K562 (cell line): ENCODE results near the gene KCNMB2. TPM values are rescaled to one million over a fixed set of nuclear protein-coding genes. Genes with fewer than 3 reads are reported as not detected.

Experiments used
- ATAC-seq: fragments of 200-7000 bp; cut with Tn5 transposase; 3 replicates; pipeline ENCODE4 v1.9.1; 2020; ENCODE audit warnings: moderate library complexity
- BruUV-seq: library from RNA; stranded (reverse); fragments of 400-500 nt; replicated peaks from 2 replicates; lab custom pipeline; 2021; lab: Mats Ljungman, UMichigan
- CTCF ChIA-PET: fragments of 300-600 bp; formaldehyde crosslinking; extraction: SDS; loops from one replicate; lab custom pipeline; 2021; ENCODE audit warnings: low intra/inter-chr PET ratio; lab: Yijun Ruan, JAX
- POLR2A ChIA-PET: fragments of 300-600, 350-650 bp; sonication (Branson Sonifier 250); formaldehyde crosslinking; extraction: SDS; loops from one replicate; lab custom pipeline; 2021; ENCODE audit warnings: antibody characterized with exemption, inconsistent platforms; lab: Yijun Ruan, JAX
- DNase-seq, 4 experiments: peaks; one replicate each; pipeline versions ENCODE4 v3.0.0 to v3.0.0-alpha.2; 2011 to 2018; ENCODE audit warnings: low spot score in 3 of 4, mixed read lengths in 3 of 4; ENCODE audit errors: extremely low read depth in 1 of 4
- FAIRE-seq: peaks from 2 replicates; lab custom pipeline; 2011; peaks lifted over from hg19 to GRCh38; lab: Jason Lieb, UNC
- H2AFZ ChIP-seq: 2 replicates; pipeline ENCODE4 v1.6.0; 2011; ENCODE audit warnings: low read depth, low read length, control low read depth, inconsistent platforms
- H3K27ac ChIP-seq: fragments of 200-600 bp; 3 replicates; pipeline ENCODE4 v1.8.0; 2011; ENCODE audit warnings: low read depth, mild to moderate bottlenecking, control low read depth, inconsistent platforms, low read length, moderate library complexity, mixed read lengths; ENCODE audit errors: extremely low read depth
- H3K27me3 ChIP-seq, 2 experiments: fragments of 300-600 bp in 1 of 2; 2 replicates in 1 of 2; 3 replicates in 1 of 2; pipeline versions ENCODE4 v1.6.0 to v1.8.0; 2011; ENCODE audit warnings: inconsistent platforms in 2 of 2, low read length in 2 of 2, mild to moderate bottlenecking in 1 of 2, mixed read lengths in 1 of 2, moderate library complexity in 1 of 2; ENCODE audit not compliant: control insufficient read depth in 2 of 2, insufficient read depth in 2 of 2
- H3K36me3 ChIP-seq: fragments of 300-600 bp; 3 replicates; pipeline ENCODE4 v1.8.0; 2011; ENCODE audit warnings: mild to moderate bottlenecking, low read length, inconsistent platforms; ENCODE audit not compliant: control insufficient read depth, insufficient read depth
- H3K4me1 ChIP-seq, 2 experiments: fragments of 200-600 bp in 1 of 2; replicated peaks in 1 of 2; 2 replicates in 1 of 2; 3 replicates in 1 of 2; pipeline versions ENCODE4 v1.5.1 to v1.8.0; 2011; ENCODE audit warnings: inconsistent platforms in 2 of 2, low read length in 2 of 2, mild to moderate bottlenecking in 1 of 2, mixed read lengths in 1 of 2, moderate library complexity in 1 of 2; ENCODE audit not compliant: control insufficient read depth in 2 of 2, insufficient read depth in 2 of 2
- H3K4me2 ChIP-seq: 2 replicates; pipeline ENCODE4 v1.6.1; 2011; ENCODE audit warnings: low read length, control low read depth, inconsistent platforms, mixed read lengths; ENCODE audit not compliant: insufficient read depth
- H3K4me3 ChIP-seq: fragments of 200-600 bp; sonication (generic), shearing (Covaris generic); 2 replicates; pipeline ENCODE4 v1.5.1; 2016; ENCODE audit warnings: control low read depth, inconsistent platforms
- H3K79me2 ChIP-seq: fragments of 200-600 bp; 3 replicates; pipeline ENCODE4 v1.8.0; 2011; ENCODE audit warnings: low read length, inconsistent platforms; ENCODE audit not compliant: control insufficient read depth, insufficient read depth
- H3K9ac ChIP-seq, 2 experiments: 2 replicates each; pipeline versions ENCODE4 v1.6.0 to v1.6.1; 2011; ENCODE audit warnings: low read depth in 2 of 2, low read length in 2 of 2, control low read depth in 1 of 2, inconsistent platforms in 1 of 2, mild to moderate bottlenecking in 1 of 2, mixed read lengths in 1 of 2; ENCODE audit not compliant: insufficient read depth in 1 of 2
- H3K9me1 ChIP-seq: one replicate; pipeline ENCODE4 v1.6.0; 2011; ENCODE audit warnings: inconsistent platforms, mild to moderate bottlenecking, low read length, moderate library complexity; ENCODE audit not compliant: control insufficient read depth, insufficient read depth
- H3K9me3 ChIP-seq: replicated peaks from 2 replicates; pipeline ENCODE4 v1.5.1; 2011; ENCODE audit warnings: low read depth, low read length, inconsistent platforms; ENCODE audit not compliant: control insufficient read depth, insufficient read depth
- H4K20me1 ChIP-seq: replicated peaks from 2 replicates; pipeline ENCODE4 v1.6.1; 2011; ENCODE audit warnings: low read length, inconsistent platforms, mixed read lengths; ENCODE audit not compliant: control insufficient read depth, insufficient read depth
- ARID3A ChIP-seq: IDR thresholded peaks from 2 replicates; pipeline ENCODE4 v1.6.1; 2012; ENCODE audit warnings: low read depth, low read length, improper control_type of control experiment, borderline replicate concordance
- ATF1 ChIP-seq, 2 experiments: fragments of 450-650 bp in 1 of 2; IDR thresholded peaks; 2 replicates each; pipeline ENCODE4 v1.6.1; 2016; ENCODE audit warnings: missing compliant biosample characterization in 1 of 2, missing genetic modification characterization in 1 of 2
- E2F1 ChIP-seq: sonication (generic); formaldehyde crosslinking; IDR thresholded peaks from 2 replicates; pipeline ENCODE4 v1.8.1; 2023; ENCODE audit warnings: mild to moderate bottlenecking, missing genetic modification reagents, moderate library complexity
- ESRRA ChIP-seq: fragments of 450-650 bp; IDR thresholded peaks from 2 replicates; pipeline ENCODE4 v1.6.1; 2014; ENCODE audit warnings: low read depth, mild to moderate bottlenecking, moderate library complexity, borderline replicate concordance
- NFIC ChIP-seq: fragments of 450-650 bp; IDR thresholded peaks from 2 replicates; pipeline ENCODE4 v1.6.1; 2017; ENCODE audit warnings: mild to moderate bottlenecking, inconsistent platforms
- PRPF4 ChIP-seq: fragments of 200-400 bp; formaldehyde crosslinking; IDR thresholded peaks from one replicate; pipeline ENCODE4 v1.6.1; 2017; ENCODE audit warnings: low read length, low read depth, mild to moderate bottlenecking; ENCODE audit not compliant: insufficient read depth, poor library complexity, severe bottlenecking
- ZFP1 ChIP-seq: fragments of 450-650 bp; formaldehyde crosslinking; IDR thresholded peaks from 2 replicates; pipeline ENCODE4 v1.4.0; 2020; ENCODE audit warnings: mild to moderate bottlenecking, mixed read lengths
- ZNF408 ChIP-seq: fragments of 250-450 bp; sonication (Bioruptor Pico); IDR thresholded peaks from 2 replicates; pipeline ENCODE4 v1.4.0; 2020; ENCODE audit warnings: low read depth, mild to moderate bottlenecking, moderate library complexity
- ZNF695 ChIP-seq: fragments of 450-650 bp; formaldehyde crosslinking; IDR thresholded peaks from 2 replicates; pipeline ENCODE4 v1.4.0; 2020; ENCODE audit warnings: mild to moderate bottlenecking, moderate library complexity
- WGBS: fragments of 100-300 bp; shearing (Covaris generic); methylation state at CpG from one replicate; pipeline ENCODE4 v1.1.6; 2016; ENCODE audit warnings: low coverage, mixed read lengths; ENCODE audit not compliant: insufficient coverage; ENCODE audit errors: missing lambda C conversion rate; 5-methylcytosine and 5-hydroxymethylcytosine counted together
- in situ Hi-C: fragments of 300-500 bp; cut with MboI; formaldehyde crosslinking; loops from 4 replicates; pipeline ENCODE4 v1.15.0; 2018; ENCODE audit warnings: inconsistent platforms, mixed read lengths
- intact Hi-C: fragments of 100-400 bp; cut with micrococcal nuclease; formaldehyde crosslinking; loops from 2 replicates; pipeline ENCODE4 v1.14.2; 2022
- polyA plus RNA-seq, 8 experiments: library from polyadenylated mRNA; depleted of rRNA in 4 of 8; stranded (reverse) in 5 of 8; unstranded in 3 of 8; fragments of >200 nt; fragmentation: Nextera tagmentation in 2 of 8; fragmentation: Illumina TruSeq in 1 of 8; extraction: Ambion mirVana in 2 of 8; extraction: Trizol in 1 of 8; gene quantifications; 2 replicates each; pipeline versions ENCODE4 v1.2.1 to v1.2.3, GENCODE V29; 2011 to 2014; ENCODE audit warnings: inconsistent platforms in 1 of 8, missing spikeins in 1 of 8
- total RNA-seq, 7 experiments: library from RNA; depleted of rRNA in 6 of 7; stranded (reverse); fragments of >200 nt in 6 of 7; fragmentation: Illumina TruSeq in 2 of 7; extraction: Trizol in 2 of 7; gene quantifications; 2 replicates each; pipeline versions ENCODE4 v1.2.1 to v1.2.3, GENCODE V29; 2011 to 2021; ENCODE audit warnings: low replicate concordance in 1 of 7

The KCNMB2 gene
- total and polyA plus RNA-seq, 9 of the 15 experiments (the other 6 are each of a cell fraction or from before 2014, with no cell fraction given): 0.04 to 0.15 TPM; not detected in 7

GRCh38 chr3:178761461-178761860 lies 225.2 kb downstream of the KCNMB2 start:
- POLR2A ChIA-PET: no interaction called here
- Histone ChIP-seq H2AFZ (no peak overlapping the region), H3K4me1 (no peaks in the 10 kb centered on the region), H3K4me3 (no peak overlapping the region), H3K27ac (no peak overlapping the region), H3K36me3 (no peaks in the 10 kb centered on the region), H3K9me3 (no peaks in the 10 kb centered on the region), H4K20me1 (no peaks in the 10 kb centered on the region), H3K9me1 (no peaks in the 10 kb centered on the region), H3K4me2 (no peak overlapping the region), H3K79me2 (no peaks in the 10 kb centered on the region), H3K27me3 (no peaks in the 10 kb centered on the region), H3K9ac (no peak overlapping the region)
- intact Hi-C loops (no loop called here), in situ Hi-C loops (no loop called here)
- no peak for TF ChIP-seq ESRRA
- no peak for TF ChIP-seq NFIC
- TF ChIP-seq E2F1 (CRISPR knock-in tag): no peak
- TF ChIP-seq ZNF408 (CRISPR knock-in tag): no peak
- TF ChIP-seq ZNF695 (CRISPR knock-in tag): no peak
- CTCF ChIA-PET: no interaction called here
- no peak for DNase-seq
- no peak for ATAC-seq
- FAIRE-seq: no peak
- no TSS peak for BruUV-seq
- WGBS: 11% methylated on average over 3 of the region's 3 CpGs

GRCh38 chr3:178762385-178762784 lies 226.1 kb downstream of the KCNMB2 start:
- H2AFZ ChIP-seq: no peak overlapping the region
- H3K9ac ChIP-seq: no peak overlapping the region
- DNase-seq (no peak), FAIRE-seq (no peak), ATAC-seq (no peak)
- H3K79me2 ChIP-seq: no peaks in the 10 kb centered on the region
- no peak overlapping the region for H3K4me3 ChIP-seq
- no peaks in the 10 kb centered on the region for H3K27me3 ChIP-seq
- WGBS: 0% methylated on average over 1 of the region's 1 CpG
- no TSS peak for BruUV-seq
- no peak for TF ChIP-seq ATF1 (CRISPR knock-in tag; IDR thresholded peaks at IDR 0.05)
- no peak for TF ChIP-seq ATF1 (tag; IDR thresholded peaks at IDR 0.05)
- TF ChIP-seq ZFP1 (CRISPR knock-in tag): no peak
- TF ChIP-seq PRPF4: no peak
- TF ChIP-seq ARID3A: no peak
- intact Hi-C loops: no loop called here
- CTCF ChIA-PET: no interaction called here
- H3K4me1 ChIP-seq: no peaks in the 10 kb centered on the region
- POLR2A ChIA-PET: no interaction called here
- H3K9me3 ChIP-seq: no peaks in the 10 kb centered on the region
- in situ Hi-C loops: no loop called here
- H3K9me1 ChIP-seq: no peaks in the 10 kb centered on the region
- H3K36me3 ChIP-seq: no peaks in the 10 kb centered on the region
- no peaks in the 10 kb centered on the region for H4K20me1 ChIP-seq
- H3K27ac ChIP-seq: no peak overlapping the region
- H3K4me2 ChIP-seq: no peak overlapping the region
